ENCODE measurements around the gene VWA1. TPM values are rescaled to one million over a fixed set of nuclear protein-coding genes. Genes with fewer than 3 reads are reported as not detected.

Gene VWA1
- total RNA-seq, 1 experiment from 2014 or later = 858 TPM

GRCh38 chr1:1393014-1393413, 42.5 kb upstream of the VWA1 start:
- BruUV-seq (replicated peaks) = no TSS peak
- H3K36me3 ChIP-seq (ENCODE audit: control insufficient read depth, insufficient read depth, low read length) = peaks cover 29% of the 10 kb centered on the region
- H3K4me1 ChIP-seq (ENCODE audit: control insufficient read depth, insufficient read depth, low read length) = peaks cover 9% of the 10 kb centered on the region
- in situ Hi-C loops (cut with HindIII; ENCODE audit: low pct_unique_long_range_greater_than_20kb, low sequenced_read_pairs) = no loop called here
- ATAC-seq (no peak), DNase-seq (ENCODE audit: low read depth, low spot score) (no peak)
- intact Hi-C loops (cut with micrococcal nuclease; ENCODE audit: unreplicated experiment) = no loop called here
- TF ChIP-seq POLR2AphosphoS5 (IDR thresholded peaks at IDR 0.05; ENCODE audit: low read depth, low read length) (no peak), REST (IDR thresholded peaks at IDR 0.05; ENCODE audit: insufficient read depth in 1 of 2, low read depth in 2 of 2, low read length in 1 of 2) (no peak), CTCF (IDR thresholded peaks at IDR 0.05) (no peak), TCF7L2 (IDR thresholded peaks at IDR 0.05; ENCODE audit: low read depth, low read length) (no peak), SIN3A (IDR thresholded peaks at IDR 0.05; ENCODE audit: borderline replicate concordance, insufficient read depth, low read depth, low read length) (no peak)
- no peak overlapping the region for H3K4me3 ChIP-seq (ENCODE audit: low read depth in 2 of 2, low read length in 2 of 2)
- H3K27me3 ChIP-seq (ENCODE audit: control insufficient read depth, insufficient read depth, low read length) = no peaks in the 10 kb centered on the region
- no peak overlapping the region for H3K27ac ChIP-seq (ENCODE audit: low read length)
- CTCF ChIA-PET = no interaction called here
- H3K9me3 ChIP-seq (ENCODE audit: control insufficient read depth, insufficient read depth, low read depth, low read length) = no peaks in the 10 kb centered on the region
- POLR2A ChIA-PET = no interaction called here

- Histone ChIP-seq H3K4me3 (ENCODE audit: low read depth in 2 of 2, low read length in 2 of 2) (no peak overlapping the region), H3K9me3 (ENCODE audit: control insufficient read depth, insufficient read depth, low read depth, low read length) (no peaks in the 10 kb centered on the region), H3K27ac (ENCODE audit: low read length) (no peak overlapping the region), H3K4me1 (ENCODE audit: control insufficient read depth, insufficient read depth, low read length) (peaks cover 10% of the 10 kb centered on the region), H3K36me3 (ENCODE audit: control insufficient read depth, insufficient read depth, low read length) (peaks cover 32% of the 10 kb centered on the region), H3K27me3 (ENCODE audit: control insufficient read depth, insufficient read depth, low read length) (no peaks in the 10 kb centered on the region)
- in situ Hi-C loops (cut with HindIII; ENCODE audit: low pct_unique_long_range_greater_than_20kb, low sequenced_read_pairs) = no loop called here
- TF ChIP-seq TCF7L2 (IDR thresholded peaks at IDR 0.05; ENCODE audit: low read depth, low read length) = no peak
- TF ChIP-seq CTCF (IDR thresholded peaks at IDR 0.05) = no peak
- no peak for TF ChIP-seq POLR2AphosphoS5 (IDR thresholded peaks at IDR 0.05; ENCODE audit: low read depth, low read length)
- TF ChIP-seq REST (IDR thresholded peaks at IDR 0.05; ENCODE audit: insufficient read depth in 1 of 2, low read depth in 2 of 2, low read length in 1 of 2) = no peak
- TF ChIP-seq SIN3A (IDR thresholded peaks at IDR 0.05; ENCODE audit: borderline replicate concordance, insufficient read depth, low read depth, low read length) = no peak
- no TSS peak for BruUV-seq (replicated peaks)
- DNase-seq (ENCODE audit: low read depth, low spot score) (no peak), ATAC-seq (no peak)
- intact Hi-C loops (cut with micrococcal nuclease; ENCODE audit: unreplicated experiment) = no loop called here
- CTCF ChIA-PET = no interaction called here
- POLR2A ChIA-PET = no interaction called here
These were observed 42.1 kb upstream of the VWA1 start for GRCh38 chr1:1393428-1393827.
